K562 (cell line): ENCODE measurements around the gene CNKSR3. TPM values are rescaled to one million over a fixed set of nuclear protein-coding genes. Genes with fewer than 3 reads are reported as not detected.

ENCODE experiments used
- ADNP ChIP-seq: fragments of 200-800 bp; sonication (Bioruptor generic); IDR thresholded peaks from 2 replicates; pipeline ENCODE4 v1.6.1; 2016; ENCODE audit warnings: missing genetic modification characterization, missing compliant biosample characterization
- ATF1 ChIP-seq, 2 experiments: fragments of 450-650 bp in 1 of 2; IDR thresholded peaks; 2 replicates each; pipeline ENCODE4 v1.6.1; 2016; ENCODE audit warnings: missing compliant biosample characterization in 1 of 2, missing genetic modification characterization in 1 of 2
- BCOR ChIP-seq: fragments of 450-650 bp; IDR thresholded peaks from 2 replicates; pipeline ENCODE4 v1.6.1; 2016
- CBX1 ChIP-seq: sonication (generic); IDR thresholded peaks from 2 replicates; pipeline ENCODE4 v1.6.1; 2016; ENCODE audit warnings: antibody characterized with exemption, low read depth, mild to moderate bottlenecking
- CHD4 ChIP-seq: fragments of 200-600 bp; sonication (generic); IDR thresholded peaks from 3 replicates; pipeline ENCODE4 v1.6.1; 2012; ENCODE audit warnings: low read depth, mild to moderate bottlenecking, mixed read lengths, low read length, inconsistent platforms; ENCODE audit not compliant: insufficient read depth, insufficient replicate concordance, poor library complexity, severe bottlenecking
- FUS ChIP-seq: fragments of 200-400 bp; formaldehyde crosslinking; optimal IDR thresholded peaks from 2 replicates; pipeline ENCODE3; 2017; ENCODE audit warnings: low read depth, low read length
- KLF6 ChIP-seq: fragments of 250-450 bp; sonication (Bioruptor Pico); IDR thresholded peaks from 2 replicates; pipeline ENCODE4 v1.4.0; 2020; ENCODE audit warnings: mild to moderate bottlenecking, moderate library complexity, borderline replicate concordance
- MEF2A ChIP-seq: IDR thresholded peaks from 2 replicates; pipeline ENCODE4 v1.6.1; 2011; ENCODE audit warnings: low read depth, mild to moderate bottlenecking, low read length, moderate library complexity; ENCODE audit not compliant: control insufficient read depth
- MITF ChIP-seq: IDR thresholded peaks from 2 replicates; pipeline ENCODE4 v1.6.1; 2014; ENCODE audit warnings: antibody characterized with exemption
- NELFE ChIP-seq: IDR thresholded peaks from 2 replicates; pipeline ENCODE4 v1.6.1; 2011; ENCODE audit warnings: mild to moderate bottlenecking; ENCODE audit not compliant: insufficient read depth, insufficient read length
- PBX2 ChIP-seq, 2 experiments: IDR thresholded peaks in 1 of 2; conservative IDR thresholded peaks in 1 of 2; 2 replicates each; pipeline ENCODE4 v1.6.1; 2016; ENCODE audit warnings: low read depth in 2 of 2, mild to moderate bottlenecking in 1 of 2, missing compliant biosample characterization in 1 of 2, missing genetic modification characterization in 1 of 2, moderate library complexity in 1 of 2
- PHTF2 ChIP-seq: fragments of 250-450 bp; sonication (Bioruptor Pico); IDR thresholded peaks from 2 replicates; pipeline ENCODE4 v1.5.0; 2021; ENCODE audit warnings: mild to moderate bottlenecking
- POLR2AphosphoS5 ChIP-seq: IDR thresholded peaks from 2 replicates; pipeline ENCODE4 v1.6.1; 2011; ENCODE audit warnings: mild to moderate bottlenecking, low read depth, low read length, moderate library complexity; ENCODE audit not compliant: control insufficient read depth, insufficient read depth
- PTBP1 ChIP-seq: fragments of 200-400 bp; formaldehyde crosslinking; IDR thresholded peaks from 2 replicates; pipeline ENCODE4 v1.6.1; 2017; ENCODE audit warnings: low read depth, low read length
- RBM25 ChIP-seq: fragments of 200-400 bp; formaldehyde crosslinking; IDR thresholded peaks from 2 replicates; pipeline ENCODE4 v1.6.1; 2018; ENCODE audit warnings: low read length, low read depth, moderate library complexity; ENCODE audit not compliant: severe bottlenecking
- RCOR1 ChIP-seq, 2 experiments: IDR thresholded peaks; 2 replicates each; pipeline ENCODE4 v1.6.1; 2012; ENCODE audit warnings: low read depth in 2 of 2, low read length in 2 of 2, borderline replicate concordance in 1 of 2, improper control_type of control experiment in 1 of 2
- RUNX1 ChIP-seq: sonication (generic); IDR thresholded peaks from 2 replicates; pipeline ENCODE4 v1.6.1; 2016; ENCODE audit warnings: antibody characterized with exemption, low read depth
- SMARCA5 ChIP-seq: fragments of 450-650 bp; IDR thresholded peaks from 2 replicates; pipeline ENCODE4 v1.6.1; 2016
- SRSF7 ChIP-seq: fragments of 200-400 bp; formaldehyde crosslinking; optimal IDR thresholded peaks from 2 replicates; pipeline ENCODE3; 2017; ENCODE audit warnings: mild to moderate bottlenecking, low read depth, low read length
- ZBTB33 ChIP-seq: sonication (generic); formaldehyde crosslinking; IDR thresholded peaks from 2 replicates; pipeline ENCODE4 v1.8.1; 2023; ENCODE audit warnings: mild to moderate bottlenecking, missing genetic modification reagents
- ZNF165 ChIP-seq: fragments of 250-450 bp; sonication (Bioruptor Pico); IDR thresholded peaks from 2 replicates; pipeline ENCODE4 v1.4.0; 2020; ENCODE audit warnings: borderline replicate concordance
- ZNF232 ChIP-seq: sonication (generic); formaldehyde crosslinking; IDR thresholded peaks from 2 replicates; pipeline ENCODE4 v1.8.0; 2022; ENCODE audit warnings: mild to moderate bottlenecking, missing genetic modification reagents
- ZNF263 ChIP-seq: sonication (generic); formaldehyde crosslinking; IDR thresholded peaks from 2 replicates; pipeline ENCODE4 v1.8.0; 2022; ENCODE audit warnings: mild to moderate bottlenecking, missing genetic modification reagents, borderline replicate concordance
- polyA plus RNA-seq, 8 experiments: library from polyadenylated mRNA; depleted of rRNA in 4 of 8; stranded (reverse) in 5 of 8; unstranded in 3 of 8; fragments of >200 nt; fragmentation: Nextera tagmentation in 2 of 8; fragmentation: Illumina TruSeq in 1 of 8; extraction: Ambion mirVana in 2 of 8; extraction: Trizol in 1 of 8; gene quantifications; 2 replicates each; pipeline versions ENCODE4 v1.2.1 to v1.2.3, GENCODE V29; 2011 to 2014; ENCODE audit warnings: inconsistent platforms in 1 of 8, missing spikeins in 1 of 8
- total RNA-seq, 7 experiments: library from RNA; depleted of rRNA in 6 of 7; stranded (reverse); fragments of >200 nt in 6 of 7; fragmentation: Illumina TruSeq in 2 of 7; extraction: Trizol in 2 of 7; gene quantifications; 2 replicates each; pipeline versions ENCODE4 v1.2.1 to v1.2.3, GENCODE V29; 2011 to 2021; ENCODE audit warnings: low replicate concordance in 1 of 7

CNKSR3 gene
- total and polyA plus RNA-seq, 9 of the 15 experiments (the other 6 are each of a cell fraction or from before 2014, with no cell fraction given), result 4.5 to 29.6 (median 9.5) TPM

GRCh38 chr6:154461348-154461747, 49.1 kb downstream of the CNKSR3 start (continued):
- no peak for TF ChIP-seq PBX2 (CRISPR knock-in tag; IDR thresholded peaks at IDR 0.05; ENCODE audit: low read depth)
- no peak for TF ChIP-seq PBX2 (tag; conservative IDR thresholded peaks at IDR 0.05; ENCODE audit: low read depth)
- TF ChIP-seq ATF1 (CRISPR knock-in tag; IDR thresholded peaks at IDR 0.05), result no peak
- TF ChIP-seq ATF1 (tag; IDR thresholded peaks at IDR 0.05), result no peak
- no peak for TF ChIP-seq PHTF2 (CRISPR knock-in tag)
- no peak for TF ChIP-seq SRSF7
- TF ChIP-seq RBM25, result peak; percentile 99
- peak; percentile 26; the same call in 1 of the 2 replicates for TF ChIP-seq ZBTB33 (CRISPR knock-in tag)
- no peak for TF ChIP-seq ZNF263 (CRISPR knock-in tag)
- TF ChIP-seq RUNX1, result no peak
- no peak for TF ChIP-seq MITF
- TF ChIP-seq MEF2A, result no peak
- peak; percentile 94 for TF ChIP-seq BCOR
- TF ChIP-seq ZNF165 (CRISPR knock-in tag), result no peak
- no peak for TF ChIP-seq CBX1
- TF ChIP-seq POLR2AphosphoS5, result no peak
- peak; percentile 82; the same call in 1 of the 2 replicates for TF ChIP-seq SMARCA5
- TF ChIP-seq RCOR1 (IDR thresholded peaks at IDR 0.05; ENCODE audit: borderline replicate concordance in 1 of 2, low read depth in 2 of 2, low read length in 2 of 2), result 0 out of 4 replicates have a peak, but pooled peaks of 1 of the 2 experiments have one; percentile 22
- TF ChIP-seq ADNP (tag), result peak; percentile 69; the same call in 1 of the 2 replicates
- no peak for TF ChIP-seq NELFE
- TF ChIP-seq PTBP1, result 0 out of 2 replicates have a peak, but pooled peaks have one; percentile 53
- peak; percentile 67 for TF ChIP-seq CHD4
- TF ChIP-seq ZNF232 (CRISPR knock-in tag), result no peak
- no peak for TF ChIP-seq FUS
- TF ChIP-seq KLF6, result no peak
